PFSK-1 (cell line): ENCODE results near the gene TMEM198.

Experiments
- POLR2AphosphoS5 ChIP-seq: IDR thresholded peaks from 2 replicates; pipeline ENCODE4 v1.6.1; 2012; ENCODE audit warnings: low read depth, mild to moderate bottlenecking, control low read depth, low read length, moderate library complexity
- REST ChIP-seq, 2 experiments: IDR thresholded peaks; 2 replicates each; pipeline versions ENCODE4 v1.6.1 to v1.8.0; 2011 to 2012; ENCODE audit warnings: low read depth in 2 of 2, low read length in 2 of 2, control low read depth in 1 of 2, inconsistent platforms in 1 of 2, mild to moderate bottlenecking in 1 of 2, moderate library complexity in 1 of 2; ENCODE audit not compliant: insufficient read depth in 1 of 2
- SIN3A ChIP-seq: IDR thresholded peaks from 2 replicates; pipeline ENCODE4 v1.6.1; 2012; ENCODE audit warnings: mild to moderate bottlenecking, low read length, moderate library complexity, borderline replicate concordance; ENCODE audit not compliant: insufficient read depth
- TAF1 ChIP-seq: IDR thresholded peaks from 2 replicates; pipeline ENCODE4 v1.6.1; 2012; ENCODE audit warnings: low read length, control low read depth, borderline replicate concordance; ENCODE audit not compliant: insufficient read depth

GRCh38 chr2:219575566-219576504 lies 32.0 kb downstream of the TMEM198 start:
- no peak for TF ChIP-seq POLR2AphosphoS5
- TF ChIP-seq TAF1 = no peak
- TF ChIP-seq REST (IDR thresholded peaks at IDR 0.05; ENCODE audit: insufficient read depth in 1 of 2, low read depth in 2 of 2, low read length in 2 of 2) = no peak
- TF ChIP-seq SIN3A = no peak
